HG02852 (cell line): ENCODE data around the gene RETNLB.
A peak's percentile ranks its signal among the peaks of the same experiment; 100 is the strongest.

Source experiments
- ATAC-seq: cut with Tn5 transposase; IDR thresholded peaks from one replicate; pipeline ENCODE4 v1.9.1; 2021; ENCODE audit warnings: mild to moderate bottlenecking, moderate library complexity; ENCODE audit not compliant: unreplicated experiment

Gene RETNLB

DNA sequence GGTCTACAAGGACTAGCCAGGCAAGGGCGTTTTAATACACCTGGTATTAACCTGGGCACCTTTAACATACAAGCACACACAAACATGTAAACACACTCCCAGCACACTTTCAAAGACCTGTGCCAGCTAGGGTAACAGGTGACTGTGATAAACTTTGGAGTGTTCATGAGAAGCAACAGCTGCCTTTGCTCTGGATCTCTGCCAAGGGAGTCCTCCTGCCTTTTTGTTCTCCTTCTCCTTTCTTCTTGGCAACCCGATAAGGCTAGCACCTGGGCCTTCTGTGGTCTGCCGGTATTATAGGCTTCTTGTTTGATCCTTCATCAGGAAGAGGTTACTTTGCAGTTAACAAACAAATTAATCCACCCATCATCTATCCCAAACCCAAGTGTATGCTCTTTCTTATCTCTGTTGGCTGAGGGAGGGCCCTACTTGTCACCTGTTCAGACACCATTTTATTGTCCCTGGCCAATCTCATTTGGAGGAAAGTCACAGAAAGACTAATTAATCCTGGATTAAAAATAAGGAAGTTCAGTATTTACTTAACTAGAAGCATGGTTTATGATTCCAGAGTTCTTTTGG lies at the start of gene RETNLB:
Gene RETNLB (minus strand): TSS at position 7 of the 579 bp plus-strand sequence. CDS start 225 bp downstream, outside the sequence.
- ATAC-seq: no peak

GRCh38 chr3:108806316-108806715 lies 49.1 kb upstream of the RETNLB start:
- ATAC-seq: peak; percentile 91

DNA sequence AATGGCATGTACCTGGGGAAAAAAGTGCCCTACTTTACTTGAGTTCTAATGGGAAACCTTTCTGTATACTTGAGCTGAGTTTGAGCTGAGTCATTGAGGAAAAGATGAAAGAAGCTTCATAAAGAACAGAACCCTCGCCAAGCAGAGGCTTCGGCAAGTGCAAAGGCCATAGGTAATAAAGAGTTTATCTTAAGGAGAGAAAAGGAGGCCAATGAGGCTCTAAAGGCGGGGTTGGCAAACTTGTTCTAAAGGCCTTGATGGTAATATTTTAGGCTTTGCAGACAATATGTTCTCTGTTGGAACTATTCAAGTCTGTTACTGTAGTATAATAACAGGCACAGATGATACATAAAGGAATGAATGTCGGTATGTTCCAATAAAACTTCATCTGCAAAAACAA lies 47.8 kb upstream of the RETNLB start:
- ATAC-seq: no peak

DNA sequence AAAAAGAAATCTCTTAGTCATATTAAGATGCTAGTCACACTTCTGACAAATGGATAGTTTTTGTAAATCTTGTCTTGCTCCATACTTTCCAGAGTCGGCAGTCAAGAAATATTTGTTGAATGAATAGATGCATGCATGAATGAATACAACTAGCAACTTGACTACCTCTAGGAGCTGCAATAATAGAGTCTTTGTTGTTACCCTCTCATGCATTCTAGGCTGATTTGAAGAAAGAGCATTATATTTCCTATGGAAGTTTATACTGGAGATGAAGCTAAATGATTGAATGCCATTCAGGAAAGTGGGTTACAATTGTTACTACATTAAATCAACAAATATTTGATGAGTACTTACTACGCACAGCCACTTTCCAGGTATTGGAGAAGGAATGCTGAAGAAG lies 47.2 kb upstream of the RETNLB start:
- ATAC-seq: no peak

- no peak for ATAC-seq
These were observed 34.3 kb upstream of the RETNLB start for GRCh38 chr3:108791473-108791872.

GRCh38 chr3:108780235-108780634 lies 23.0 kb upstream of the RETNLB start:
- ATAC-seq: no peak

DNA sequence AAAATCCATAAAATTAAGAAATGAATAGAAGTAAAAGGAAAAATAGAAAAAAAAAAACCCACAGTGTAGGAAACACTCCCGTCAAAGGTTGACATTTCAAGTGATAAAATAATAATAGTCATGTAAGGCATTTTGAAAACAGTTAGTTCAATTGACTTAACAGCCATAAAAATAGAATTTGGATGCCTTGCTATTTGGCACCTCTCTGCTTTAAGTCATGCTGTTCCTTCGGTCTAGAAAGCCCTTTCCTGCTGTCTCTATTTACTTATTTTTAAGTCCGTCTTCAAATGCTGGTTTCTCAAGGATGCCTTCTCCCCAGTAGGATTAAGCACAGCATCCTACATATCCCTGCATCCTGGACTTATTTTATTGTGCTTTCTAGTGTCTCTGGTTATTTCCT lies 22.3 kb upstream of the RETNLB start:
- no peak for ATAC-seq

GRCh38 chr3:108775649-108776048 lies 18.4 kb upstream of the RETNLB start:
- no peak for ATAC-seq

DNA sequence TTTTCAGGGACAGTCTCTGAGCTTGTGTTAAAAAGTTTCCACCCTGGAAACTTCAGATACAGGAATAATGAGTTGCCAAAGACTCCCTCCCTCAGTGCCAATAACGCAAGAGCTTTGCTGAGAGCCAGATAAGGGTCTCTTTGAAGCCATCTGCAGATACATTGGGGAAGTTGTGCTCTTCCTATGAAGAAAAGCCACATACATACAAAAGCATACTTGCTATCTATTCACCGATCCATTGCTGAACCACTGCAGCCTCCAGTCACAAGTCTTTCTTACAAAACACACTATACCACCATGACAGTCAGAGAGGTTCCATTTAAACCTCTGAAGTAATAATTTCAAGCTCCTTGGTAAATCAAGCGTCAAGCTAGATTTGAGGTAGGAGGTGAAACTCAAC lies 10.0 kb upstream of the RETNLB start:
- no peak for ATAC-seq

GRCh38 chr3:108755686-108756085 lies 1.5 kb downstream of the RETNLB start:
- no peak for ATAC-seq

DNA sequence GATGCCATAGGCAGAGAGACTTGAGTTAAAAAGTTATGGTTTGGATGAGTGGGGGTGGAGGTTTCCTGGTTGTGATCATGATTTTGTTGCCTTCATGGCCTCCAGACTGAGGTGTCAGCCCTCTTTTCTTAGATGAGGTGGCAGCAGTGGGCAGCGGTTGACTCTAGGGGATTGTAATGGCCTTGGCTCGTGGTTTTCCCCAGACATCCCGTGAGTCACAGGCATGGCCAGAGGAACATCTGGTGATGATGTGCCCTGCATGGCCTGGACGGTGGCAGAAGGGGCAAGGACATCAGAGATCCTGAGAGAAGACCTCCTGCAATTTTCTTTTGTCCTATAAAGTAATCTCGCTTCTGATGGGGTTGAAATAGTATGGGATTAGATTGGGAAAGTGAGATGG lies 12.4 kb downstream of the RETNLB start:
- ATAC-seq: no peak

DNA sequence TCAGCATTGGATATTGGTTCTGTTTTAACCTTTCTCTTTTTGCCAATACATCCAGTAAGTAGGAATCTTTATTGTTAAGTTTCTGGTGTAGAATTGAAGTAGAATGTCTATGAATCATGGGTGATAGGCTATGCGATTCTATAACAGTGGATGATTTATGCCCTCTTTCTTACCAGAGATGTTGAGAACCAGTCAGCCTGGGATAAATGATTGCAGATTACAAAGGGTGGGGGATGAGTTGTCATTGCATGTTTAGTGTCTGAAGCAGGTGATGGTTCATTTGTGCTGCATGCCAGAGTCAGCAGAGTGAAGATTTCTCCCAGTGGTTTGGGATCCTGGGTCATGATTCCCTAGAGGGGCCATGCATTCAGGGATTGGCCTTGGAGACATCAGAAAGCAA lies 14.3 kb downstream of the RETNLB start:
- ATAC-seq: no peak

DNA sequence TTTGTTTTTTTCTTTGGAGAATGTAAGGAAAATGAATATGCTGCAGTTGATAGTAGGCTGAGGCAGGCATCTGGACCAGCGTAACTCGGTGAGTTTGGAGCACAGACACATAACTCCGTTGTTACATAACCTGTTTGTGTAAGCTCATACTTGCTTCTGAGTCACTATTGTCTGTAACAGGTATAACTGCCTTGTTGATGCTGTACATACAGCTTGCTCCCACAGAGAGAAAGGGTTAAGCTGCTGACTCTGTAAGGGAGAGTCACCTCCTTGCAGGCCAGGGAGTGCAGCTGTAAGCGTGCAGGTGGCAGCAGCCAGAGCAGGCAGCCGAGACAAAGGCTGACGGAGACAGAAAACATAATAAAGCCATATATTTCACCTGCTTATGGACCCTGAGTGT lies 20.4 kb downstream of the RETNLB start:
- no peak for ATAC-seq

DNA sequence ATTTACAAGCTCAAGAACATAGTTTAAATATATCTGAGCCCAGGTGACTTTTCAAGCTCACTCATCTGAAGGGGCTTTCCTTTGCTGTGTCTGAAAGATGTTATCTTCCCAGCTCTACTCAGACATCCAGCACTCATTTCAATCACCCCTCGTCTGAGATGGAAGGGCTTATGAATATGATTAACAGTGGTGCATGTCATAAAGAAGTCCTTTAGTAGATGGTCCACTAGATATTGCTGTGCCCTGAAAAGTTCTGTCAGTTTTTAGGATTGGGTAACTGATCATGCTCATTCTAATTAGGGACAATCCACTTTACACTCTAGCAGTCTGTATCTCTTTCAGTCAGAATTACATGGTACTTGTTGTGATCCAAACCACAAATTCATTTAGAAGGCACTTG lies 28.3 kb downstream of the RETNLB start:
- ATAC-seq: peak; percentile 66

DNA sequence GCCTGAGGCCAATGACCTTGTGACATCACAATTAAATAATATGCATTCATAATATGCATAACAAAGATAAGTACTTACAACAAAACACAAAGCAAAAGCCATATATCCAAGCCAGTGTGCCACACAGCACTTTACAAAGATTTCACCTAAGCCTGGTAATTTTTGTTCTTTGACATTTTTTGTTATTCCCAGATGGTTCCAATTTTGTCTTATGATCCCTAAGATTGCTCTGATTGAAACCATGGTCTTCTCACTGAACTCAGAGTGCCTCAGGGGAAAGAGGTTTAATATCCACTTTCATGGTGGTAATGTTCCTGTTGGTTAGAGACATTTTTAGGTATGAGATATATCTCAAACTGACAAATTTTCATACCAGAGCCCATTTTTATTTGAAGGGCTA lies 29.1 kb downstream of the RETNLB start:
- ATAC-seq: no peak

DNA sequence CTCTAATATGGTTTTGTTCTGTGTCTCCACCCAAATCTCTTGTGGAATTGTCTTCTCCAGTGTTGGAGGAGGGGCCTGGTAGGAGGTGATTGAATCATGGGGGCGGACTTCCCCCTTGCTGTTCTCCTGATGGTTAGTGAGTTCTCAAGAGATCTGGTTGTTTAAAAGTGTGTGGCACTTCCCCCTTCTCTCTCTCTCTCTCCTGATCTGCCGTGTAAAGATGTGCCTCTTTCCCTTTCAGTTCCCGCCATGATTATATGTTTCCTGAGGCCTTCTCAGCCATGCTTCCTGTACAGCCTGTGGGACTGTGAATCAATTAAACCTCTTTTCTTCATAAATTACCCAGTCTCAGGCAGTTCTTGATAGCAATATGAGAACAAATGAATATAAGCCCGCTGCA lies 33.1 kb downstream of the RETNLB start:
- no peak for ATAC-seq

- no peak for ATAC-seq
These were observed 34.5 kb downstream of the RETNLB start for GRCh38 chr3:108722724-108723123.

- no peak for ATAC-seq
These were observed 37.9 kb downstream of the RETNLB start for GRCh38 chr3:108719178-108719806.

GRCh38 chr3:108718454-108718853 lies 38.8 kb downstream of the RETNLB start:
- ATAC-seq: no peak

DNA sequence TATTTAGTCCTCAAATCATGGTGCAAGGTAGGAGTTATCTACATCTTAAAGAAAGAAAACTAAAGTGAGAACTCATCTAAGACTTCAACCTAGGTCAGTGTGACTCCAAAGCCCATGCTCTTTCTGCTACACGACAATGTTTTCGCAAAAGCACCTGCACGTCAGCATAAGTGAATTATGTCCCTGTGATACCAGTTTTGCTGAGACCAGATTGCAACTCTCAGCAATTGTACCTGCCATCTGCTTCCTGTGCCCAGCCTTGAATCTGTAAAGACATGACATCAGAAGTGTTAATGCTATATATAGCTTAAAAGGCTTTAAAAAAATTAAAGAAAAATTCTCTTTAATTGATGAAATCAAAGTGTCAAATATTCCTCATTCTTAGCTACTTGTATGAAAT lies 43.4 kb downstream of the RETNLB start:
- ATAC-seq: no peak

DNA sequence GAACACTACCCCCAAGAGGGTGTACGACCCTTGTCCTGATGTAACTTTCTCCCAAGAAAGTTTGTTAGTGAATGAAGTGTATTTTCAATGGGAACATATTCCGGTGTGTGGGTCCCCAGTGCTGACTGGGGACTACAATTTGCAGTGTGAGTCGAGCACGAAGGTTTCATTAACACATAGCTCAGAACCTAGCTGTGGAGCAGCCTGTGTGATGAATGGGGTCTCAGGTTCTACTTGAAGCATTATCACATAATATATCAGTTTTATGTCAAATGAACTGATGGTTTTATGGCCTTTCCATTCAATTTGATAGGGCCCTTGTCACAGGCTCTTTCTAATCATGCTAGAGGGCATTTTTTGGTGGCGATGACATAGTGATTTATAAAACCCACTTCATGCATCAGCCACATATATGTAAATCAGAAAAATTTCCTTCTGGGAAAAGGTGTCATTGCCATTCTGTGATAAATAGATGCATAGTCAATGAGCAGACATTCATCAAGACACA lies 44.1 kb downstream of the RETNLB start:
- ATAC-seq: no peak
